Glutamatergic neuron (in vitro differentiated cells): ENCODE measurements around the gene BMPR1B. TPM values are rescaled to one million over a fixed set of nuclear protein-coding genes. Genes with fewer than 3 reads are reported as not detected.

Experiments
- DNase-seq: peaks from one replicate; pipeline ENCODE4 v3.0.0; 2022
- H3K27ac Mint-ChIP-seq: one replicate; pipeline ENCODE4 v1.8.0; 2020; ENCODE audit warnings: mild to moderate bottlenecking, mixed read lengths, inconsistent platforms; ENCODE audit not compliant: unreplicated experiment
- H3K27me3 Mint-ChIP-seq: one replicate; pipeline ENCODE4 v1.8.0; 2020; ENCODE audit warnings: mild to moderate bottlenecking, moderate library complexity, mixed read lengths, inconsistent platforms; ENCODE audit not compliant: unreplicated experiment
- H3K36me3 Mint-ChIP-seq: one replicate; pipeline ENCODE4 v1.8.0; 2020; ENCODE audit warnings: mild to moderate bottlenecking, mixed read lengths, inconsistent platforms; ENCODE audit not compliant: unreplicated experiment
- H3K4me1 Mint-ChIP-seq: one replicate; pipeline ENCODE4 v1.8.0; 2020; ENCODE audit warnings: mild to moderate bottlenecking, low read depth, mixed read lengths, inconsistent platforms; ENCODE audit not compliant: unreplicated experiment
- H3K4me3 Mint-ChIP-seq: one replicate; pipeline ENCODE4 v1.8.0; 2020; ENCODE audit warnings: mild to moderate bottlenecking, mixed read lengths, inconsistent platforms; ENCODE audit not compliant: unreplicated experiment
- H3K9me3 Mint-ChIP-seq: one replicate; pipeline ENCODE4 v1.8.0; 2020; ENCODE audit warnings: mild to moderate bottlenecking, moderate library complexity, mixed read lengths, inconsistent platforms; ENCODE audit not compliant: unreplicated experiment
- total RNA-seq: library from RNA; stranded (reverse); fragmentation: NEBNext Ultra II Directional; extraction: Animal tissue kit (Norgen Biotek cat#: 25700); gene quantifications from one replicate; pipeline ENCODE4 v1.2.1, GENCODE V29; 2021; ENCODE audit not compliant: unreplicated experiment
- TF ChIP-seq, protein P1 (sequence below): fragments of 200-600 bp; sonication (generic); IDR thresholded peaks from one replicate; pipeline ENCODE4 v1.5.0; 2021; ENCODE audit not compliant: partially characterized antibody, unreplicated experiment

BMPR1B gene
- total RNA-seq, 1 donor from 2014 or later, result 2.4 TPM

- Mint-ChIP-seq H3K9me3 (peaks cover 1% of the 10 kb centered on the region), H3K36me3 (no peaks in the 10 kb centered on the region), H3K27ac (no peak overlapping the region), H3K27me3 (peaks cover 2% of the 10 kb centered on the region), H3K4me1 (peaks cover 21% of the 10 kb centered on the region), H3K4me3 (no peak overlapping the region)
- TF ChIP-seq, protein P1, sequence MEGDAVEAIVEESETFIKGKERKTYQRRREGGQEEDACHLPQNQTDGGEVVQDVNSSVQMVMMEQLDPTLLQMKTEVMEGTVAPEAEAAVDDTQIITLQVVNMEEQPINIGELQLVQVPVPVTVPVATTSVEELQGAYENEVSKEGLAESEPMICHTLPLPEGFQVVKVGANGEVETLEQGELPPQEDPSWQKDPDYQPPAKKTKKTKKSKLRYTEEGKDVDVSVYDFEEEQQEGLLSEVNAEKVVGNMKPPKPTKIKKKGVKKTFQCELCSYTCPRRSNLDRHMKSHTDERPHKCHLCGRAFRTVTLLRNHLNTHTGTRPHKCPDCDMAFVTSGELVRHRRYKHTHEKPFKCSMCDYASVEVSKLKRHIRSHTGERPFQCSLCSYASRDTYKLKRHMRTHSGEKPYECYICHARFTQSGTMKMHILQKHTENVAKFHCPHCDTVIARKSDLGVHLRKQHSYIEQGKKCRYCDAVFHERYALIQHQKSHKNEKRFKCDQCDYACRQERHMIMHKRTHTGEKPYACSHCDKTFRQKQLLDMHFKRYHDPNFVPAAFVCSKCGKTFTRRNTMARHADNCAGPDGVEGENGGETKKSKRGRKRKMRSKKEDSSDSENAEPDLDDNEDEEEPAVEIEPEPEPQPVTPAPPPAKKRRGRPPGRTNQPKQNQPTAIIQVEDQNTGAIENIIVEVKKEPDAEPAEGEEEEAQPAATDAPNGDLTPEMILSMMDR, result no peak
- DNase-seq, result no peak
These were observed 221.1 kb downstream of the BMPR1B start for GRCh38 chr4:94978904-94979303.

DNA sequence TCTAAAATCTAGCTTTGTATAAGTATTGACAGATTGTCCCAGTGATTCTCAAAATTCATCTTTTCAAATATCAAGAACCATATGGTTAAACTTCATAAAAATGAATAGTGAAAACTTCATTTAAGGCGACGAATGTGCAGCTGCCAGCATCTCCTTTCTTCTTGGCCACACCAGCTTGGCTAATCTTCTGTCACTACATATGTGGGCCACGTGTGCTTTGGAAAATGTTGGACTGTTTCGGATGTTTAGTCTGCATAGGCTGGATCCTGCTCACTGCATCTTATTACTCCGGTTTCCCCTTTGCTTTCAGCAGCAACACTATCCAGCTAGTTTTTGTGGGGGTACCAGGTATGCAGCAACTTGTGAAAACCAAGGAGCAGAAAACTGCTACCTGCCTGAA, 221.9 kb downstream of the BMPR1B start:
- H3K9me3 Mint-ChIP-seq, result peaks cover 1% of the 10 kb centered on the region
- H3K4me3 Mint-ChIP-seq, result no peak overlapping the region
- TF ChIP-seq, protein P1, result no peak
- H3K27ac Mint-ChIP-seq, result no peak overlapping the region
- H3K4me1 Mint-ChIP-seq, result peaks cover 25% of the 10 kb centered on the region
- no peaks in the 10 kb centered on the region for H3K36me3 Mint-ChIP-seq
- H3K27me3 Mint-ChIP-seq, result peaks cover 2% of the 10 kb centered on the region
- DNase-seq, result no peak

GRCh38 chr4:94995684-94996394, 238.1 kb downstream of the BMPR1B start:
- Mint-ChIP-seq H3K36me3 (no peaks in the 10 kb centered on the region), H3K4me1 (no peaks in the 10 kb centered on the region), H3K27ac (no peak overlapping the region), H3K27me3 (no peaks in the 10 kb centered on the region), H3K9me3 (no peaks in the 10 kb centered on the region), H3K4me3 (no peak overlapping the region)
- DNase-seq, result no peak
- TF ChIP-seq, protein P1, result no peak

- Mint-ChIP-seq H3K9me3 (no peaks in the 10 kb centered on the region), H3K36me3 (no peaks in the 10 kb centered on the region), H3K4me1 (no peaks in the 10 kb centered on the region), H3K4me3 (no peak overlapping the region), H3K27me3 (no peaks in the 10 kb centered on the region), H3K27ac (no peak overlapping the region)
- TF ChIP-seq, protein P1, result no peak
- DNase-seq, result no peak
These were observed 242.4 kb downstream of the BMPR1B start for GRCh38 chr4:95000076-95000648.

DNA sequence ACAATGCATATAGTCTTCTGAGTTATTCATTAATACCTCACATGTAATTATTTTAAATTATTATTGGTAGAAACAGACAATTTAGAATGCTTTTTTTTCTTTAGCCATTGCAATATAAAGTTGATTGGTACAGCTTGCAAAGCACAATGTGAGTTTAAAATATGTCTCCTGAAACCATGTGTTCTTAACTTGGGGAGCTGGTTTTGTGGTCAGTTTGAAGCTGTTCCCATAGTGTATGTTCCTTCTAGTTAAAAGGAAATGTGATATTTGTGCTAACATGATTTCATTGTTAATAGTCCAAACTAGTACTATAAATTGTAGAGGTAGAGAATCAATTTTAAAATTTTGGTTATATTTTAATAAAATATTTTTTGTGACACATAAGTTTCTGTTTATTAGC, 247.2 kb downstream of the BMPR1B start:
- TF ChIP-seq, protein P1, result no peak
- Mint-ChIP-seq H3K4me3 (no peak overlapping the region), H3K4me1 (peaks cover 2% of the 10 kb centered on the region), H3K9me3 (no peaks in the 10 kb centered on the region), H3K36me3 (no peaks in the 10 kb centered on the region), H3K27ac (no peak overlapping the region), H3K27me3 (no peaks in the 10 kb centered on the region)
- no peak for DNase-seq
